Measurements from ENCODE around the gene CLEC3B. TPM values are rescaled to one million over a fixed set of nuclear protein-coding genes. Genes with fewer than 3 reads are reported as not detected.

Gene CLEC3B
- total RNA-seq, 1 experiment from 2014 or later, result 1.8 TPM

DNA sequence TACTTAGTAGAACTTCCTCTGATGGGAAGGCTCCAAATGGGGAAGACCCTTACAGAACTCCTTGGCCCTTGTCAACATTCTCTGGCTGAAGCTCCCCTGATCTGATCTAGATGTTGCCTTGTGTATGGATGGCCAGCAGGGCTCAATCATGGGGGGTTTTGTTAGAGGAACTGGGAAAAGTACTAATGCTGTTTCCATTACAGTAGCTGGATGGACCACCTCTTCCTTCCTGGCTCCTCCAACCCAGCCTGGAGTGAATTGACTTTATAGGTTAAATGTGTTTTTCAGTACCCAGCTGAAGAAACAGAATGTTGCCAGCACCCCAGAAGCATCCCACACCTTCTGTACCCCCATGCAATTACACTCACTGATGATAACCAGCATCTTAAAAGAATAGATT is 22.7 kb upstream of the CLEC3B start:
- no peak overlapping the region for H3K9ac ChIP-seq (ENCODE audit: low read length)
- CTCF ChIA-PET, result no interaction called here
- intact Hi-C loops (cut with micrococcal nuclease), result no loop called here

GRCh38 chr3:45003859-45004258 is 22.2 kb upstream of the CLEC3B start:
- H3K4me2 ChIP-seq (ENCODE audit: low read length), result no peak overlapping the region
- DNase-seq, result no peak
- POLR2A ChIA-PET (ENCODE audit: unreplicated experiment), result no interaction called here
- H3F3A ChIP-seq (ENCODE audit: low read length, unreplicated experiment), result no peaks in the 10 kb centered on the region
- no peak overlapping the region for H3K4me3 ChIP-seq (ENCODE audit: low read length)
- H2AFZ ChIP-seq (ENCODE audit: low read length), result no peak overlapping the region
- H3K9ac ChIP-seq (ENCODE audit: low read length), result no peak overlapping the region
- H3K9me3 ChIP-seq (ENCODE audit: low read length), result no peaks in the 10 kb centered on the region
- no peak for ATAC-seq
- no peaks in the 10 kb centered on the region for H4K20me1 ChIP-seq (ENCODE audit: low read length)
- TF ChIP-seq EZH2phosphoT487 (IDR thresholded peaks at IDR 0.05; ENCODE audit: borderline replicate concordance, low read length) (no peak), EZH2 (IDR thresholded peaks at IDR 0.05; ENCODE audit: low read length, unreplicated experiment) (no peak), CTCF (conservative IDR thresholded peaks at IDR 0.05; ENCODE audit: low read depth, low read length) (no peak)
- BruUV-seq (replicated peaks), result no TSS peak
- H3K9me2 ChIP-seq (replicated peaks; ENCODE audit: low read length), result no peaks in the 10 kb centered on the region
- no peaks in the 10 kb centered on the region for H3K27me3 ChIP-seq (ENCODE audit: low read length)
- H3K36me3 ChIP-seq (ENCODE audit: low read depth, low read length), result peaks cover 50% of the 10 kb centered on the region
- CTCF ChIA-PET, result no interaction called here
- H3K27ac ChIP-seq (ENCODE audit: low read length), result no peak overlapping the region
- no peaks in the 10 kb centered on the region for H3K79me2 ChIP-seq (ENCODE audit: low read length)
- H3K4me1 ChIP-seq (ENCODE audit: insufficient read depth, low read length), result no peaks in the 10 kb centered on the region
- intact Hi-C loops (cut with micrococcal nuclease), result no loop called here

More for the DNA sequence above, 22.7 kb upstream of the CLEC3B start:
- H4K20me1 ChIP-seq (ENCODE audit: low read length), result no peaks in the 10 kb centered on the region
- H3K9me2 ChIP-seq (replicated peaks; ENCODE audit: low read length), result no peaks in the 10 kb centered on the region
- H2AFZ ChIP-seq (ENCODE audit: low read length), result no peak overlapping the region
- no peak for DNase-seq
- POLR2A ChIA-PET (ENCODE audit: unreplicated experiment), result no interaction called here
- H3K27ac ChIP-seq (ENCODE audit: low read length), result no peak overlapping the region
- no peak for ATAC-seq
- H3K9me3 ChIP-seq (ENCODE audit: low read length), result no peaks in the 10 kb centered on the region
- H3K36me3 ChIP-seq (ENCODE audit: low read depth, low read length), result peaks cover 49% of the 10 kb centered on the region
- TF ChIP-seq EZH2phosphoT487 (IDR thresholded peaks at IDR 0.05; ENCODE audit: borderline replicate concordance, low read length), result no peak
- TF ChIP-seq CTCF (conservative IDR thresholded peaks at IDR 0.05; ENCODE audit: low read depth, low read length), result no peak
- TF ChIP-seq EZH2 (IDR thresholded peaks at IDR 0.05; ENCODE audit: low read length, unreplicated experiment), result no peak
- no peaks in the 10 kb centered on the region for H3K27me3 ChIP-seq (ENCODE audit: low read length)
- H3K79me2 ChIP-seq (ENCODE audit: low read length), result no peaks in the 10 kb centered on the region
- BruUV-seq (replicated peaks), result no TSS peak
- H3F3A ChIP-seq (ENCODE audit: low read length, unreplicated experiment), result no peaks in the 10 kb centered on the region
- no peaks in the 10 kb centered on the region for H3K4me1 ChIP-seq (ENCODE audit: insufficient read depth, low read length)
- no peak overlapping the region for H3K4me2 ChIP-seq (ENCODE audit: low read length)
- no peak overlapping the region for H3K4me3 ChIP-seq (ENCODE audit: low read length)

GRCh38 chr3:45007091-45007490 is 19.0 kb upstream of the CLEC3B start:
- Histone ChIP-seq H3K9me3 (ENCODE audit: low read length) (no peaks in the 10 kb centered on the region), H3K79me2 (ENCODE audit: low read length) (no peaks in the 10 kb centered on the region), H4K20me1 (ENCODE audit: low read length) (no peaks in the 10 kb centered on the region), H3K4me2 (ENCODE audit: low read length) (no peak overlapping the region), H3K27me3 (ENCODE audit: low read length) (no peaks in the 10 kb centered on the region), H3K4me3 (ENCODE audit: low read length) (no peak overlapping the region), H3K9ac (ENCODE audit: low read length) (no peak overlapping the region), H3K36me3 (ENCODE audit: low read depth, low read length) (peaks cover 51% of the 10 kb centered on the region), H3K9me2 (replicated peaks; ENCODE audit: low read length) (no peaks in the 10 kb centered on the region), H3F3A (ENCODE audit: low read length, unreplicated experiment) (no peaks in the 10 kb centered on the region), H3K4me1 (ENCODE audit: insufficient read depth, low read length) (no peaks in the 10 kb centered on the region), H3K27ac (ENCODE audit: low read length) (no peak overlapping the region), H2AFZ (ENCODE audit: low read length) (no peak overlapping the region)
- POLR2A ChIA-PET (ENCODE audit: unreplicated experiment), result no interaction called here
- TF ChIP-seq EZH2phosphoT487 (IDR thresholded peaks at IDR 0.05; ENCODE audit: borderline replicate concordance, low read length), result no peak
- no peak for TF ChIP-seq CTCF (conservative IDR thresholded peaks at IDR 0.05; ENCODE audit: low read depth, low read length)
- TF ChIP-seq EZH2 (IDR thresholded peaks at IDR 0.05; ENCODE audit: low read length, unreplicated experiment), result no peak
- ATAC-seq (no peak), DNase-seq (no peak)
- CTCF ChIA-PET, result no interaction called here
- BruUV-seq (replicated peaks), result no TSS peak
- intact Hi-C loops (cut with micrococcal nuclease), result no loop called here
